GM19455 (cell line): Measurements from ENCODE around the gene MGAT5.

Experiments
- ATAC-seq: cut with Tn5 transposase; IDR thresholded peaks from one replicate; pipeline ENCODE4 v1.9.1; 2021; ENCODE audit not compliant: unreplicated experiment

The MGAT5 gene

GRCh38 chr2:134231301-134231964, 22.4 kb upstream of the MGAT5 start:
- peak; percentile 41 for ATAC-seq

DNA sequence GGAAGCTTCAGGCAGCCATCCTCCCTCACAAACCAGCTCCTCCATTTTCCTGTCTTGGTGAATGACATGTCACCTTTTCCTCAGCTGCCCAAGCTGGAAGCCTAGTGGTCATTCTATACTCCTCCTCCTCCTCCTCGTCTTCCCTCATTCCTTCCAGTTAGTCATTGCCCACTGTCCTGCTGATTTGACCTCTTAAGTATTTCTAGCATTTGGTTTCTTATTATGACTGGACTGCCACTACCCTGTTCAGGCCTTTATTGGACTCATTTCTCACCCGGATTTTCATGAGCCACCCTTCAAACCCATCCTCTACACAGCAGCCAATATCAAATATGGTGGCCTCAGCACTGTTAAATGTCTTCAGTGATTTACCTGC, 21.9 kb upstream of the MGAT5 start:
- no peak for ATAC-seq

- ATAC-seq, result no peak
Observed at GRCh38 chr2:134232461-134232860, 21.4 kb upstream of the MGAT5 start.

GRCh38 chr2:134232868-134233727, 20.8 kb upstream of the MGAT5 start:
- peak; percentile 23 for ATAC-seq

GRCh38 chr2:134233728-134234136, 20.1 kb upstream of the MGAT5 start:
- ATAC-seq, result peak; percentile 65

DNA sequence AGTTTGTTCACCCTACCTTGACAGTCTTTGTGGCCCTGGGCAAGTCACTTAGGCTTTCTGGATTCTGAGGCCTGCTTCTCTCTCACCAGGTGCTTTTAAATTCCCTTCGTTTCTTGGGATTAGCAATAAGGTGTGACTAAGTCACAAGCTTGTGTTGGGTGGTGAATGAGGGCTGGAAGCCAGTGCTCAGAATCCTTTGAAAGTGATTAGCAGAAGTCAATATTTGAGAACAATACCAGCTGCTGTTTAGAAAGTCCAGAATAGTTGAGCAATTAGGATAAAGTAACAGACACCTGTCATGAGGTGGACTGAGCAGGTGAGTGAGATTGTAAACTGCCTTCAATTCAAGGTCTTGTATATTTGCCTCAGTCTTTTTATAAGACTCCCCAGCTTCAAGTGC, 19.3 kb upstream of the MGAT5 start:
- ATAC-seq, result no peak

DNA sequence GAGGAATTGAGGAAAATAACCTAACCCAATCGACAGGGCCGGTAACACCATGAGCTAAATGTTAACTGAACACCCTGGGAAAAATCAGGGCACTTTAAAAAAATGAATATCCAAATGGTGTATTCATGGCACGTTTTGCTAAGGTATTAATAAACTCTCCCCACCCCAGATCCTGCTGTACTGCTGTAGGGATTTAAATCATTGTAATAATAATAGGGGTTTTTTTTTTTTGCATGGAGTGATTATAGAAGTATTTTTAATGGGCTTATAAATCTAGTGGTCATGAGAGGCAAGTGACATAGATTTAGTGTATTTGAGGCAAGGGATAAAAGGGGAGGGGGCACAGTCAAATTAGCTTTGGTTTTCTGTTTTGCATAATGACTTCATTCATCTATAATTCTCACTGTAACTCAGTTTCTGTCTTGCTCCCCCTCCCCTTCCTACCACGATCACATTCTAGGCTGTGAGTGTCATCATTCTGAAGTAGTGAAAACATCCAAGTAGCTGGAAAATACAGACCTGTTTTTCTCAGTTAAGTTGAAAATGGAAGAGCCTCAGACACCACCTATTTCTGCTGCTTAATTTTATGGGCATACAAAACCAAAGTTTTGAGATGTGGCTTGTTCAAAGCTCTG, 18.2 kb upstream of the MGAT5 start:
- no peak for ATAC-seq

DNA sequence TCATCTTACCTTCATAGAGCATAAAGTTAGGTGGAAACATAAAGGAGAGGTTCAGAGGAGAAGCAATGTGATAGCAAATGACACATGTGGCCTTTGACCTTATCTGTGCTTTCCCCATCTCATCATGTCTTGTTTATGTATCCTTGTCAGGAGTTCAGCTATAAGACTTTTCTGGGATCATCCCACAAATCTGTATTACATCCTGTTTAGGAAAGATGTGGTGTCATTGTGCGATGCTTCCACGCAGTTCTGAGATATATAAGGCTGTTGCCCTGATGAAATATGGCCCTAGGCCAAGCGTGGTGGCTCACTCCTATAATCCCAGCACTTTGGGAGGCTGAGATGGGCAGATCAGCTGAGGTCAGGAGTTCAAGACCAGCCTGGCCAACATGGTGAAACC, 15.5 kb upstream of the MGAT5 start:
- ATAC-seq, result no peak

DNA sequence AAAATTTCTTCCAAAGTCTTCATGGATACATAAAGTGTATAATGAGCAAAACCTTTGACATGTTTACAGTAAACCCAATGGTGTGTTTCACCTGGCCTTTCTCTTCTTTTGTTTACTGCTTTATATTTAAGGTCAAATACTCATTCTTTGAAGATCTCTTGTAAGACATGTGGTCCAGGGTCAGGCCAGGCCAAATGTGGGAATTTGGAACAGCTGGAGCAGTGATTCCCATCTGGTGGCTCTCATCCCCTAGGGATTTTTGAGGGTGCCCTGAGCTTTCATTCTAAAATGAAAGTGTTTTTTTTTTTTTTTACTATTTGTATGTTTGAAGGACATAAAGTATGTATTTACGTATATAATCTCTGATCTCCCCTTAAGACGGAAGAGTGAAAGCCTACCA, 13.8 kb upstream of the MGAT5 start:
- ATAC-seq, result no peak

- no peak for ATAC-seq
Observed at GRCh38 chr2:134241911-134242310, 12.0 kb upstream of the MGAT5 start.

DNA sequence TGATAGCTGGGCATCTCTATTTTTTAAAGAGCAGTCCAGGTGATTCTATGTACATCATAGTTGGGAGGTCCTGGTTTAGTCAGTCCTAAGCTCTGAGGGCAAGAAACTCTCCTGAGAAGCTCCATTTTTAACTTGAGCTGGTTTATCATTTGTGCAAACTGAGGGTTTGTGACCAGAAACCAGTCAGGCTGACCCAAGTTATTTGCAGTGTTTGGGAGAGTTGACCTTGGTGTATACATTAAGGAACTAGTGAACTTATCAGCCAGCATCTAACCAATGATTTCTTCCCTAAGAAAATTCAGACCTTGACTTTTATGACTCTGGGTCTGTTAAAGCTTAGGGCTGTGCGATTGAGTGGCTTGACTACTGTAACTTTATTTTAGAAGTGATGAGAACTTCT, 10.6 kb upstream of the MGAT5 start:
- no peak for ATAC-seq

DNA sequence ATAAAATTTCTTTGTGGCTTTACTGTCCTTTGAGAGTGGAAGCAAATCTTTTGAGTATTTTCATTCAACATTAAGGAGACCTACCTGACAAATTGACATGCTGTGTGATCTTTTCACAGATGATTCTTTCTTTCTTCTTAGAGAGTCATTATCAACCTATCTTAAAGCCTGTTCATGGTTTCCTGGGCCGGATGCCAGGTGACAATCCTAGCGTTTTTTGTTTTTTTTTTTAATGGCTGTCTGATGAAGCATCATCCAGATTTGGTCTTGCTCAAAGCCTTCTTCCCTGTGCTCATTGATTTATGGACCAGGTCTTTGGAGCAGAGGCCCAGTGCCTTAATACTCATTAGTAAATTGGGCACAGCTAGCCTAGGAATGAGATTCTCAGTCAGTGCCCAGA, 9.8 kb upstream of the MGAT5 start:
- ATAC-seq, result no peak

- ATAC-seq, result no peak
Observed at GRCh38 chr2:134244587-134244986, 9.3 kb upstream of the MGAT5 start.

GRCh38 chr2:134245340-134245984, 8.4 kb upstream of the MGAT5 start:
- ATAC-seq, result no peak

GRCh38 chr2:134246154-134246874, 7.6 kb upstream of the MGAT5 start:
- no peak for ATAC-seq

DNA sequence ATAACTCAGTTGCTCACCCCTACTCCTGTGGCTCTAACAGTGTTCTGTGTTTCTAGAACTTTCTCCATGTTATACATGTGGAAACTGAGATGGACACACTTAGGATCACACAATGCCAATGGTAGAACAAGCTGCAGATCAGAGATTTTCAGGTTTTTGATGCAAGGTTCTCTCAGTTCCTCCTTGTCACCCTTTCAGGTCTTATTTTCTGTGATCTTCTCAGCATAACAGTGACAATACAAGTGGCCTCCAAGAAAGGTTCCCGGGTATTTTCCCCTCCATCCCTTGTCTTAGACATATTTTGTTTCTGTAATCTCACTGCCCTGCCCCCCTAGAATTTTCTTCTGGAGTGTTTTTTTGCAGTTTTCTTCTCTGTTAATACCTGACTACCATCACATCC, 6.2 kb upstream of the MGAT5 start:
- peak; percentile 33 for ATAC-seq

GRCh38 chr2:134248913-134249312, 5.0 kb upstream of the MGAT5 start:
- no peak for ATAC-seq

- ATAC-seq, result no peak
Observed at GRCh38 chr2:134249755-134250154, 4.1 kb upstream of the MGAT5 start.

GRCh38 chr2:134250840-134251461, 2.9 kb upstream of the MGAT5 start:
- ATAC-seq, result no peak

DNA sequence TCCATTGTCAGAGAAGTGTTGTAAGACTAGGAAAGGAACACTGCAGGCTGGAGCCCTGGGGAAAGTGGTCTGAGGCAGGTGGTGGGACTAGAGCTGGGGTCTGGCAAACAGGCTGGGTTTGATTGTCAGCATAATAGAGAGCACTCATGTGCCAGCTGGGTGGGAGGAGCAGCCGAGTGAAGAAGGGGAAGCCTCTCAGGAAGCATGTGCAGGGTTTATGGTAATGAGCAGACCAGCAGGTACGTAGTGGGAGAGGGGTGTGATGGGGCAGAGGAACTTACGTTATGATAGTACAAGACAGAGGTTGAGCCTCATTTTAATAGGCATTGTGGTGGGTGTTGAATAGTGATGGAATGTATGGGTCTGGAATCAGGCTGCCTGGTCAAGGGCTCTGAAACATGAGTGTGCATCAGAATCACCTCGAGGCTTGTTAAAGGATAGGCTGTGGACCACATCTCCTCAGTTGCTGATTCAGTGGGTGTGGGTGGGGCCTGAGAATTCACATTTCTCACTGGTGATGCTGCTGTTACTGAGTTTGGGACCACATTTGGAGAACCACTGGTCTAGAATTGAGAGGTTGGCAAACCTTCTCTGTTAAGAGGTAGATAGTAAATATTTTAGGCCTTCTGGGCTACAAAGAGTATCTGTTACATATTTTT, 1.7 kb upstream of the MGAT5 start:
- no peak for ATAC-seq
